ENCODE results near the gene TOX3.

The TOX3 gene

GRCh38 chr16:52535076-52535475, 11.9 kb downstream of the TOX3 start:
- DNase-seq = no peak

- DNase-seq = no peak
Observed at GRCh38 chr16:52533296-52533695, 13.6 kb downstream of the TOX3 start.

GRCh38 chr16:52532384-52532783, 14.6 kb downstream of the TOX3 start:
- DNase-seq = no peak

DNA sequence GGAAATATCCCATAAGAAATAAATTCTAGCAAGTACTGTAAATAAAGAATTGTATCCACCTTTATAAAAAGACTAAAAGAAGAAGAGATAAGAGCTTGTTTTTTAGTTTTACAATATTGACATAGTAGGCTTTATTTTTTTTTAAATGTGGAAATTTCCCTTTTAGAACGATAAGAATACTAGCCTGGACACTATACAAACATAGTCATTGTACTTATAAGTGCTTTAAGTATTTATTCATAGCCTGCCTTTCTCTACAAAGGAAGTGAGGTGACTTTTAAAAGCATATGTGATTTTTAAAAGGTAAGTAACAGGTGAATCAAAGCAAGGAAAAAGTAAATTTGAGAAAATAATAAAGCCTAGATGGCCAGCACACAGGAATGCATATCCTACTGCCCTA, 17.7 kb downstream of the TOX3 start:
- DNase-seq = no peak

DNA sequence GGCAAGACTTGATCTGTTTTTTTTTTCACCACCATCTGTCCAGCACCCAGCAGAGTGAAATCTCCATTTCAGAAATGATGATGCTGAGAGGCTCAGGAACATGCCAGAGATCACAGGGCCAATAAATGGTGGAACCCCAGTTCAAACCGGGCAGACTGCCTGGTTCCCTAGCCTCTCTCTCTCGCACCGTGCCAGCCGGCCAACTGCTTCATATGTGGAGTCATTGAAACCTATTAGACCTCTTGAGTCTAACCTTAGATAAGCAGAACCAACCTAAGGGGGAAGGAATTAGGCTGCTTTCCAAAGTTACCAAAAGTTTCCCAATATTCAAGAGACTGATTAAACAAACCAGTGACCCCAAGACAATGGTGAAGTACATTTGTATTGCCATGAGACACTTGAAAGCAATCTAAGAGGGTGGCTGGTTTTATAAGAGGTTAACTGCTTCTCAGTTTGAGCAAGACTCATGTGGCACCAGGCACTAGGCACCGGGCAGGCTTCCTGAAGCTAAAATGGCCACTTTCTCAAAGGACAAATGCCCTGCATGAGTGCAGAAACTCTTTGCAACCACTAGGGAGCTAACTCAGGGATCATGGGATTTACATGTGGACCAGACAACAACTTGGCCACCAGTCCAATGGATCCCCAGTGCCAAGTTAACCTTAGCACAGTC, 18.4 kb downstream of the TOX3 start:
- no peak for DNase-seq

GRCh38 chr16:52526830-52527229, 20.1 kb downstream of the TOX3 start:
- no peak for DNase-seq

DNA sequence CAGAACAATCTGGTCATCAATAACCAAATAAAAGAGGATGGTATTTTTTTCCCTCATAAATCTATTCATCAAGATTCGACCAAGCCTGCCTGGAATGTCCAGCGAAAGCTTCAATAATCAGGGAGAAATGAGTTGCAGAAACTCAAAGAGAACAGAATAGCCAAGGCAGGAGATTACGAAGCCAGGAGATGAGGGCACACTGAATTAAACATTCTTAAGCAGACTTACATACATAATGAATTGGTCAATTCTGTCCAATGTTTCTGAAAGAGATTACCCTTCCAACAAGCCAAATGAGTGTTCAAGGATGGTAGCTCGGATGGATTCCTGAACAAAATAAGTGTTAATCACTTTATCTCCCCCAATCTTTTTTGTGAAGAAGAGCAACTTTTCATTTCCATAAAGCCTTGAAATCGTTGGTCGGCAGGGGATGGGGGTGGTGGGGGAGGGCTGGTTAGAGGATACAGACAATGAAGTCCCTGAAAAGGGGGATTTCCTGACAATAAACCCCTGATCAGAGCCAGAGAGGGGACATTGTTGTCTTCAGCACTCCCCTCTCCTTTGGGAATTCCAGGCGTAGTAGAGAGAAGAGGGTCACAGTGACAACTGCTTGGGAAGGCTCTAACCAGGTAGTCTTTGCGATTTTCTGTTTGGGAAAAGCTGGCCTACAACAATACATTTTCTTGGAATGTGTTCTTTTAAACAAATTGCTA, 20.7 kb downstream of the TOX3 start:
- no peak for DNase-seq

DNA sequence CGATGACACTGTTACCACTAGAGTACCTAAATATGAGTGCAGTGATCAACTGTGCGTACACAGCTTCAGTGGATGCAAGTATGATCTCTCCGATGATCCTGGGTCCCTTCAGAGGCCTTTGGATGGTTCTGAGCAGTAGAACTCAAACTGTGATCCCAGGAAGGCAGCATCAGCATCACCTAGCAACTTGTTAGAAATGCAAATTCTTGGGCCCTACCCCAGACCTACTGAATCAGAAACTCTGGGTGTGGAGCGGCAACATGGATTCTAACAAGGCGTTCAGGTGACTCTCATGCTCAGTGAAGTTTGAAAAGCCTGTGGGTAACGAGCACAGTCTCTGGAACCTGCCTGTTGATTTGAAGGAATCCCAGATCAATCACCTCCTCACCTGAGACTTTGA, 25.4 kb downstream of the TOX3 start:
- no peak for DNase-seq

DNA sequence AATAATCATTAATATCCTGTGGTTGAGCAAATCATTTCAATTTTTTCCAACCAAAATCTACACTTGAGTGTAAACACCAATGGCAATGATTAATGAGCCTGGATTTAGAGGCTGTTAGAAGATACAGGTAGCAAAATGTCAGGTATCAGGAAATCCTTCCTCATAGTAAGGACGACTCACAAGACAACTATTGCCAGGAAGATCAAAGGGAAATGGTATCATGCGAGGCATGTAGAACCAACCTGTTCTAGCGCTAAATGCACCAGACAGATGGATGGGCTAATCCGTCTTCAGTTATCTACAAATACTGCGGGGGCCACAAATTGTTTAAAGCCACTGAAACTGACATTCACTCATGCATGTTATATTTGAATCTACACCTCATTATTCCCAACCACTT, 28.1 kb downstream of the TOX3 start:
- no peak for DNase-seq

DNA sequence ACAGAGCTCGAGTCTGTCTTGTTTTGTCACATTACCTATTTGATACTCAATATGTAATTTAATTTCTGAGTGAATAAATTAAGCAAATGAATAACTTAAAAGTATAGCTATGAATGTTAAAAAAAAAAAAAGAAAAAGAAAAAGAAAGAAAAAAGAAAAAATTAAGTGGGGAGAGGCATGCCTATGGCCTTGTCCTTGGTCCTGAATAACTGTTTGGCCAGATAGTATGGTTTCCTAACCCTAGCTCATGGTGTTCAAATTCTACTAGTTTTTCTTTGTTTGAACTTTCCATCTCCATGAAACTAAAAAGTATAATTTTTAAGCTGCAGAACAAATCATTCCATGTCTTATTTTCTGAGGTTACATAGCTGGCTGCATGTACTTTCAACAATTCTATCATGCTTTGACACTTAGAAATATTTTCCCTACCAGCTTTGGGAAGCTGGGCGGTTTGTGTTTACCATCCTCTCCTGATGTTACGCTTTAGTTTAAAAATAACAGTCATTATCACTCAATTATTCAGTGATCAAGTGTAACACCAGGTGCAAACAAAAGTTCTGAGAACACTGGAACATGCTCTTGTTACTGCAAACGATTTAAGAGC, 31.8 kb downstream of the TOX3 start:
- no peak for DNase-seq

DNA sequence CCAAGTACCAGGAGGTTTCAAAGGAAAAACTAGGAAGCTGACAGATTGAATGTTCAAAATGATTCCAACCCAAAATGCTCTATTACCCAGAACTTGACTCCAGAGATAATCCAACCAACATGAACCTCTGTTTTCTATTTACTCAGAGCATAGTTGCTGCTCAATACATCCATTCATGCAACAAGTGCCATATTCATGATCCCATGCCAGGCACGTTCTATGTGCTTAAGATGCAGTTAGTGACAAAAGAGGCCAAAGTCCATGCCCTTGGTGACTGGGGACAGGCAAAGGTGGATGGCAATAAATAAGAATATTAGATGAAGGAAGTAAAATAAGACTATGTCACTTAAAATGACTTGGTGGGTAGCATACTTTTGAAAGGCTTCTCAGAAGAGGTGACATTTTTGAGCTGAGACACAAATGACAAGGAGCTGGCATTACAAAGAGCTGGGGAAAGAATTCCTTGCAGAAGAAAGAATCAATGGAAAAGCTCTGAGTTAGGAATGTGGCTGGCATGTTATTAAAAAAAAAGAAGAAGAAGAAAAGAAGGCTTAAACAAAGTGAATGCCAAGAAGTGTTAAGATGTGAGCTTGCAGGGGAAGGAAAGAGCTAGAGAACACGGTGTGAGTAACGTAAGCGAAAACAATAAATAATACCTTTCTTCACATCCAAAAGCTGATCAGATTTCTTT, 34.5 kb downstream of the TOX3 start:
- no peak for DNase-seq

DNA sequence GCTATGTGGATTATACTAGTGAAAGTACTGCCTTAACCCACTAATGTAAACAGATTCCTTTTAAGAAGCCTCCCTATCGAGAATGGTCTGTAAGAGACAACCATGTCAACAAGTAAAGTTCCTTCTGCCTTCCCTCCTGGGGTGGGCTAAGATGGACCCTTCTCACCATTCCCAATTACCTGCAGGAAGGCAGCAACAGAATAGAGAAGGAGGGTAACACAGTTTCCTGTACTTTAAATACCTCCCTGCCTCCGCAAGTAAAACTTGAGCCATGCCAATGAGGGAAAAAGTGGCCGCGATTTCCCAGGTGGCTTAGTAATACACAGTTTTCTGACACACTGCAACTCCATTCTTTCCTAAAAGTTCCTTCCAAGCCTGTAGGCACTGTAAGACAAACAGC, 45.2 kb downstream of the TOX3 start:
- DNase-seq = no peak

DNA sequence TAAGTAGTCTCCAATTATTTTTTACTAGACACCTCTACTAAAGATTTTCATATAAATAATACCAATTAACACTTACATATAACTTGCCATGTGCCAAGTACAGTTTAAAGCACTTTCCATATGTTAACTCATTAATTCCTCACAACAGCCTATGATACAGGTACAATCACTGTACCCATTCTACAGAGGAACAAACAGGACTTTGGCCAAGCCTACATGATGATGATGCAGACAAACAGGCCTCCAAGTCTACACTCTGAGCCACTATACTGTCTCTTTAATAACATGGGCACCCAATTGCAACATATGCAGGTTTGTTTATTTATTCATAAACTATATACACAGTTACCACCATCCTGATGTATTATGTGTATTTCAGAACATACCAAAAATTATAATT, 46.0 kb downstream of the TOX3 start:
- no peak for DNase-seq

DNA sequence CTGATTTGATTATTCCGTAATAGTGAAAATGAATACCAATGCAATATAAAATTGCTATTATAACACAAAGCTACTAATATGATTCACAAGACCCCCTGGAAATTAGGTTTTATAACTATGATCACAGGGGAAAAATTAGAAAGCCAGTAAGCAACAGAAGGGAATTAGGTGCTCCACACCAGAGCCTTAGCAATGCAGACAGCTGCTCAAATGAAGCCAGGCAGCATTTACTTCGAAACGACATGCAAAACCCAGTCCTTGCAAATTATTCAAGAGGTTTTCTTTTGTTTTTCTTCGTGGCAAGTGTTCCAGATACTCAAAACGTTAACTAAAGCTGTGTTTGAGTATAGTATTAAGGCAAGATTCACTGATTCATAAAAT, 47.9 kb downstream of the TOX3 start:
- DNase-seq = no peak

- DNase-seq = no peak
Observed at GRCh38 chr16:52498328-52499059, 48.4 kb downstream of the TOX3 start.

DNA sequence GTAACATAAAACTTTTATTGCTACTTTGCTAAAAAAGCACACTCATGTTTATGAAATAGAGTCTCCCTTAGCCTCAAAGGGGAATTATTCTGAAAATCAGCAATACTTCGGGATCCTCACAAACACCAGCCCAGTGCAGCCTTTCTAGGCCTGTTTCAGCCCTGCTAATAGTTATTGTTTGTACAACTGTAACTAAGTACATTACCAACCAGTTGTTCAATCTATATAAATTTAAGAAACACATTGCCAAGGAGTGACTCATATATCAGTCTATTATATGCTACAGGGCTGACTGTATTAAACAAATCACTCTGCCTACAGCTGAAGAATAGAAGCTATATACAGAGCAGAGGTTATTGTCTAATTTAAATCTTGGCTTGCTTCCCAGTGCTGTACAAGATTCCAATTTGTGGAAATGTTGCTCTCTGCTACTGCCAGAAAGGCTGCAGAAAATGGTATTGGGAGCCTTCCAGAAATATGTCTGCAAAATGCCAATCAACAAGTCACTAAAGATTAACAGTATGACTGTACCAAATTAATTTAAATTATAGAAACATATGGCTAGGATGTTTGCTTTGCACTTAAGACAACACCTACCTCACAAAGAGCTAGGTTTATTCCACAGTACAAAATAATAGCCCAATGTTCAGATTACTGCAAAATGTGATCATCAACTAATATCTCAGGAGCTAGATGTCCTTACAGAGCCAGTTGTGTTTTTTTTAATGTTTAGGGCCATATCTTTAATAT, 49.7 kb downstream of the TOX3 start:
- DNase-seq = peak; percentile 31

GRCh38 chr16:52496051-52496876, 50.7 kb downstream of the TOX3 start:
- no peak for DNase-seq

DNA sequence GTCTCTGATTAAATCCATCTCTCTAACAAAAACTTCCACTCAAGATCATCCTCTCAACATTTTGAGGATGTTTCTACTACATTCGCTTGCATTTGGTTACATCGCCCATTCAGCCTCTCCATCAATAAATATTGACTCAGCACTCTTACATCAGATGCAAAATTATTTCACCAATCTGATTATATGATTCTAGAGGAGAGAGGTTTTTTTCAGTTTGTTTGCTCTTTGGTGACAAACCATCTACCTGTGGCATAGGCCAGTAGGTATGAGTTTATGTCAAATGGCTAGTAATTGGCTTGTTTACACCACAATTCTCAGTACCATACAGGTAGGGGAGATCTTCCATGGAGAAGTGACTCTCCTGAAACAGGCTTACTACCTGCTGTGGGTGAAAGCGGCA, 52.3 kb downstream of the TOX3 start:
- no peak for DNase-seq

DNA sequence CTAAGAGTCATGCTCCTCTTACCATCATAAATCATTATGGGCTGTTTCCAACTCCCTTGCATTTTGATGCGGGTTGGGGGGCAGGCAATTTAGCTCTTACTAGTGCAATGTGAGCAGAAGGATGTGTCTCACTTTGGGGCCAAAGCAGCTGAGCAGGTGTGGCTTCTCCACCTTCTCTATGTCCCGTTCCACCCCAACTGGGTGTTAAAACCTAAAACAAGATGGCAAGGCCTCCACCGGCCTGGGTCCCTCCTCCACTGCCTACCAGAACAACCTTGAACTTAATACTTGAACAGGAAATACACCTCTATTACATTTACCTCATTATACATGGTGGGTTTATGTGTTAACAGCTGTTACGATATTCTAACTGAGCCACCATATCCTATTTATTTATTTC, 52.8 kb downstream of the TOX3 start:
- no peak for DNase-seq

- DNase-seq = no peak
Observed at GRCh38 chr16:52492789-52493357, 54.1 kb downstream of the TOX3 start.

GRCh38 chr16:52491216-52491615, 55.7 kb downstream of the TOX3 start:
- no peak for DNase-seq
